NB4 (cell line): ENCODE data around the gene TGFBR3.

Experiments
- CTCF ChIP-seq: IDR thresholded peaks from one replicate; pipeline ENCODE4 v1.5.1; 2012; ENCODE audit warnings: low read depth, low read length
- MYC ChIP-seq: IDR thresholded peaks from 2 replicates; pipeline ENCODE4 v1.6.1; 2011; ENCODE audit warnings: low read depth, low read length

DNA sequence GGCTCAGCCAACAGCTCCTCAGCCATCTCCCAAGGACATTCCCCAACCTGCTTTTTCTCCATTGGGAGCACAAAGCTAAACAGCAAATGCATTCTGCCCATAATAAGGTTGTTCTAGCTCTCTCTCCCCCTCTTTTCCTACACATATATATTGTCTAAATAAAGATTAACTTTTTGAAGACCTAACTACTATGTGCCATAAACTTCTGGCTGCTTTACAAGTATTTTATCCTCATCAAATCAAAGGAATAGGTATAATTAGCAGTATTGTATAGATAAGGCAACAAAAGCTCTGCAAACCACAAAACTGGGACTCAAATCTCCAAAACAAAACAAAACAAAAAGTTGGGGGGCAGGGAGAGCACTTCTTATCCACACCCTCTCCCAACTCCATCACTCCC, 43.4 kb downstream of the TGFBR3 start:
- TF ChIP-seq CTCF (no peak), MYC (no peak)
